ENCODE measurements around the gene NFKBIB. TPM values are rescaled to one million over a fixed set of nuclear protein-coding genes. Genes with fewer than 3 reads are reported as not detected.

NFKBIB gene
- polyA plus RNA-seq, 1 experiment, result 9.9 TPM

DNA sequence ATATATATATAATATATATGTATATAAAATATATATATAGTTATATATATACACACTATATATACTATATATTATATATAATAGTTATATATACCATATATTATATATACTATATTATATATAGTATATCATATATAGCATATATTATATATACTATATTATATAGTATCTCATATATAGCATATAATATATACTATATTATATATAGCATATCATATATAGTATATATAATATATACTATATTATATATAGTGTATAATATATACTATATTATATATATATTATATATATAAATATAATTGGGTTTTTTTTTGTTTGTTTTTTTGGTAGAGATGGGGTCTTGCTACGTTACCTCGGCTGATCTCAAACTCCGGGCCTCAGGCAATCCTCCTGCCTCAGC is 38.4 kb upstream of the NFKBIB start:
- H3K27ac ChIP-seq (ENCODE audit: low read depth, low read length), result no peak overlapping the region
- POLR2A ChIA-PET, result no interaction called here

DNA sequence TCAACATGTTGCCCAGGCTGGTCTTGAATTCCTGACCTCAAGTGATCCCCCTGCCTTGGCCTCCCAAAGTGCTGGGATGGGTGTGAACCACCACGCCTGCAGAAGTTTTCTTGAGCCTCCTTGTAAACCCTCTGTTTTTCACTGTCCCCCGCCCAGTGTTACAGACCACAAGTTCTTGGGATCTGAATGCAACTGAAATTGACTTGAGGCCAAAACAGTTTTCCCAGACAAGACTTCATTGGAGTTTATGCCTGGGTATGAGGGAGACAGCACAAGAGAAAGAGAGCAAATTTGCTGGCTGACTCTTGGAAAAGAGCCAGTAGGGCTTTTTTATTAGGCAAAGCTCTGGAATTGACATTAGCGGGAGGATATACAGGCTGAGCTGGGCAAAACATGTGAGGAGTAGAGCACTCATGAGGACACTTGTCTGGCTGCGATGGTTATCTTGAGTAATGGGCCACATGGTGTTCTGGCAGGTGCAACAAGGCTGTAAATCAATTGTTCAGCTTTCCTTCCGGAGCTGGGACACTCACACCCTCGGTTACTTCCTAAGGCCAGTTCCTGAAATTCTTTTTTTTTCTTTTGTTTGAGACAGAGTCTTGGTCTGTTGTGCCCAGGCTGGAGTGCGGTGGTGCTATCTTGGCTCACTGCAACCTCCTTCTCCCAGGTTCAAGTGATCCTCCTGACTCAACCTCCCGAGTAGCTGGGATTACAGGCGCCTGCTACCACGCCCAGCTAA is 37.3 kb upstream of the NFKBIB start:
- TF ChIP-seq, protein P1, sequence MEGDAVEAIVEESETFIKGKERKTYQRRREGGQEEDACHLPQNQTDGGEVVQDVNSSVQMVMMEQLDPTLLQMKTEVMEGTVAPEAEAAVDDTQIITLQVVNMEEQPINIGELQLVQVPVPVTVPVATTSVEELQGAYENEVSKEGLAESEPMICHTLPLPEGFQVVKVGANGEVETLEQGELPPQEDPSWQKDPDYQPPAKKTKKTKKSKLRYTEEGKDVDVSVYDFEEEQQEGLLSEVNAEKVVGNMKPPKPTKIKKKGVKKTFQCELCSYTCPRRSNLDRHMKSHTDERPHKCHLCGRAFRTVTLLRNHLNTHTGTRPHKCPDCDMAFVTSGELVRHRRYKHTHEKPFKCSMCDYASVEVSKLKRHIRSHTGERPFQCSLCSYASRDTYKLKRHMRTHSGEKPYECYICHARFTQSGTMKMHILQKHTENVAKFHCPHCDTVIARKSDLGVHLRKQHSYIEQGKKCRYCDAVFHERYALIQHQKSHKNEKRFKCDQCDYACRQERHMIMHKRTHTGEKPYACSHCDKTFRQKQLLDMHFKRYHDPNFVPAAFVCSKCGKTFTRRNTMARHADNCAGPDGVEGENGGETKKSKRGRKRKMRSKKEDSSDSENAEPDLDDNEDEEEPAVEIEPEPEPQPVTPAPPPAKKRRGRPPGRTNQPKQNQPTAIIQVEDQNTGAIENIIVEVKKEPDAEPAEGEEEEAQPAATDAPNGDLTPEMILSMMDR (IDR thresholded peaks at IDR 0.05; ENCODE audit: low read depth, low read length), result no peak
- no peaks in the 10 kb centered on the region; the same call in 1 of the 2 replicates for H3K9me3 ChIP-seq (ENCODE audit: control insufficient read depth, insufficient read depth, low read length)
- CTCF ChIA-PET, result interaction anchor here (0.7 to 1.6 kb wide), 3 partner anchors 13 to 284 kb away, joined by 4 to 5 read pairs (median 5); no protein-coding TSS in a partner anchor
- POLR2A ChIA-PET, result no interaction called here
- H3K27ac ChIP-seq (ENCODE audit: low read depth, low read length), result no peak overlapping the region
- DNase-seq (ENCODE audit: low read depth, low spot score), result no peak
- no peaks in the 10 kb centered on the region for H3K27me3 ChIP-seq (ENCODE audit: control insufficient read depth, insufficient read depth, low read length)
- no peak overlapping the region for H3K4me3 ChIP-seq (ENCODE audit: low read depth, low read length)

More for the DNA sequence above, 38.4 kb upstream of the NFKBIB start:
- CTCF ChIA-PET, result interaction anchor here (1.8 kb wide), 1 partner anchor 8 kb away, joined by 5 read pairs; no protein-coding TSS in a partner anchor
- DNase-seq (ENCODE audit: low read depth, low spot score), result no peak
- H3K4me3 ChIP-seq (ENCODE audit: low read depth, low read length), result no peak overlapping the region
- TF ChIP-seq, protein P1 (IDR thresholded peaks at IDR 0.05; ENCODE audit: low read depth, low read length), result no peak
- no peaks in the 10 kb centered on the region; the same call in 1 of the 2 replicates for H3K9me3 ChIP-seq (ENCODE audit: control insufficient read depth, insufficient read depth, low read length)
- H3K27me3 ChIP-seq (ENCODE audit: control insufficient read depth, insufficient read depth, low read length), result no peaks in the 10 kb centered on the region

DNA sequence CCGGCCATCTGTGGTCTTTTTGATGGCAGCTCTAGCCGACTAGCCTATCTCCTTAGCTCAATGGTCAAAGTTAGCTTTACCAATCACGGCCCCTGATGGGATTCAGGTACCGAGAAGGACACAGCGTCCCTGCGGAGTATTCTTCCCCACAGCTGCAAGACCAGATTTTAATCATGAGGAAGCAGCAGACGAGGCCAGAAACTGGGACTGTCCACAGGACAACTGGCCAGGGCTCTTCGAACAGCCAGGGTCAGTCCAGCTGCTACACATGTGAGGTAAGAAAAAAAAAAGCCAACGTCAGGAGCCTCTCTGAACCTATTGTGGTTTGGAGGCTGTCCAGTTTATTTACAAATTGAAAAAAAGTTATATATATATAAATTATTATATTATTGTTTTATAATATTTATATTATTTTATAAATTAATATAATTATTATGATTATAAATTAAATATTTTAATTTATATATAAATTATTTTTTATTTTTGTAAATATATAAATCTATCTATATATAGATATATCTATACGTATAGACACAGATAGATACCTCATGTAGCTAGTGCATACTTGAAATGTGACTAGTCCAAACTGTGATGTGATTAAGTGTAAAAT is 32.5 kb upstream of the NFKBIB start:
- no peaks in the 10 kb centered on the region for H3K27me3 ChIP-seq (ENCODE audit: control insufficient read depth, insufficient read depth, low read length)
- ChIA-PET POLR2A (interaction anchor here (0.6 kb wide), 1 partner anchor 176 kb away, joined by 3 read pairs; no protein-coding TSS in a partner anchor), CTCF (interaction anchor here (1.0 to 1.6 kb wide), 2 partner anchors 98 to 464 kb away, joined by 4 read pairs; partner anchors contain the start of gene FAM98C)
- TF ChIP-seq, protein P1 (IDR thresholded peaks at IDR 0.05; ENCODE audit: low read depth, low read length), result no peak
- no peak overlapping the region for H3K27ac ChIP-seq (ENCODE audit: low read depth, low read length)
- no peak overlapping the region for H3K4me3 ChIP-seq (ENCODE audit: low read depth, low read length)
- DNase-seq (ENCODE audit: low read depth, low spot score), result no peak
- no peaks in the 10 kb centered on the region; the same call in 1 of the 2 replicates for H3K9me3 ChIP-seq (ENCODE audit: control insufficient read depth, insufficient read depth, low read length)

DNA sequence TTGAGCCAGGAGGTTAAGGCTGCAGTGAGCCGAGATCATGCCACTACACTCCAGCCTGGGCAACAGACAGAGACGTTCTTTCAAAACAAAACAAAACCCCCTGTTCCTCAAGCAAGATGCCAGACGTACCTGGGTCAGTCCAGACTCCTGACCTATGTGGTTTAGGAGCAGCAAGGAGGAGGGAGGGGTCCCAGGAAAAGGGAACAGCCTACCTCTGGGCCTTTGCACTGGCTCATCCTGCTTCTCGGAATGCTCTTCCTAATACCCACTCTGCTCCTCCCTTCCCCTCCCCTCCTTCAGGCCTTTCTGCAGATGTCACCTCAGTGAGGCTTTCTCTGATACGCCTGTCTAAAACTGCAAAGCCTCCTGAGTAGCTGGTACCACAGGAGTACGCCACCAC is 31.2 kb upstream of the NFKBIB start:
- TF ChIP-seq, protein P1 (IDR thresholded peaks at IDR 0.05; ENCODE audit: low read depth, low read length), result no peak
- ChIA-PET POLR2A (interaction anchor here (1.3 kb wide), 1 partner anchor 37 kb away, joined by 3 read pairs; the partner anchor contains the start of gene ECH1), CTCF (interaction anchor here (0.6 to 1.3 kb wide), 7 partner anchors 8 to 331 kb away, joined by 3 to 9 read pairs (median 4); no protein-coding TSS in a partner anchor)
- H3K9me3 ChIP-seq (ENCODE audit: control insufficient read depth, insufficient read depth, low read length), result no peaks in the 10 kb centered on the region; the same call in 1 of the 2 replicates
- H3K4me3 ChIP-seq (ENCODE audit: low read depth, low read length), result no peak overlapping the region
- no peak overlapping the region for H3K27ac ChIP-seq (ENCODE audit: low read depth, low read length)
- DNase-seq (ENCODE audit: low read depth, low spot score), result no peak
- no peaks in the 10 kb centered on the region for H3K27me3 ChIP-seq (ENCODE audit: control insufficient read depth, insufficient read depth, low read length)

Data from AG04450 (cell line).